MV-4-11 (cell line): ENCODE measurements around the gene FNDC10.
A peak's percentile ranks its signal among the peaks of the same experiment; 100 is the strongest.

Source experiments
- DNase-seq: peaks from one replicate; lab custom pipeline; 2025; lab: John Stamatoyannopoulos, UW

The FNDC10 gene

DNA sequence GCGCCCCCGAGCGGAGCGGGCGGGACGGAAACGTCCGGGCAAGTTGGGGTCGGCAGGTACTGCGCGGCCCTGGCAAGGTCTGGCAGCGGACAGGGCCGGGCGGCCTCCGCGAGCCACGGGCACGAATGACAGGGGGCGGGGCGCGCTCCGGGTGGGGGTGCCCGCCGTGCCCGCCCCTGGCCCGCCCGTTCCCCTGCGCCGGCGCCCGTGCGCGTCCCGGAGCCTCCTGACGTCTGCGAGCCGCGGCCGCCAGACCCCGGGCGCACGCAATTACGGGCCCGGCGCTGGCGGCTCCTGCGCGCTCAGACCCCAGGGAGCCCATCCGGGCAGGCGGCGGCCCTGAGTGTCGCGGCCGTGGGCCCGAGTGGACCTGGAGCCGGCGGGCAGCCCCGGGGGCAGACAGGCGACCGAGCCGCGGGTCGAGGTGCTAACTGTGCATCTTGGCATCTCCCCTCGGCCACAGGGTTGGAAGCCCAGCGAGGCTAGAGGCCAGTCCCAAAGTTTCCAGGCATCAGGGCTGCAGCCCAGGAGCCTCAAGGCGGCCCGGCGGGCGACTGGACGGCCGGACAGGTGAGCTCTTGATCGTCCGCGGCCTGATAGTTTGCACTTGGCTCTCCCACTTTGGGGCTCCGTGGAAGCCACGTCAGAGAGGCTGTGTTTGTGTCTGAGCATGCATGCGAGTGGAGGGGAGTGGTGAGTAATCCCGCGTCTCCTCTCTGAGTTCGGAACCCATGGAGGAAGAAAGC lies 16.3 kb upstream of the FNDC10 start:
- DNase-seq: no peak

DNA sequence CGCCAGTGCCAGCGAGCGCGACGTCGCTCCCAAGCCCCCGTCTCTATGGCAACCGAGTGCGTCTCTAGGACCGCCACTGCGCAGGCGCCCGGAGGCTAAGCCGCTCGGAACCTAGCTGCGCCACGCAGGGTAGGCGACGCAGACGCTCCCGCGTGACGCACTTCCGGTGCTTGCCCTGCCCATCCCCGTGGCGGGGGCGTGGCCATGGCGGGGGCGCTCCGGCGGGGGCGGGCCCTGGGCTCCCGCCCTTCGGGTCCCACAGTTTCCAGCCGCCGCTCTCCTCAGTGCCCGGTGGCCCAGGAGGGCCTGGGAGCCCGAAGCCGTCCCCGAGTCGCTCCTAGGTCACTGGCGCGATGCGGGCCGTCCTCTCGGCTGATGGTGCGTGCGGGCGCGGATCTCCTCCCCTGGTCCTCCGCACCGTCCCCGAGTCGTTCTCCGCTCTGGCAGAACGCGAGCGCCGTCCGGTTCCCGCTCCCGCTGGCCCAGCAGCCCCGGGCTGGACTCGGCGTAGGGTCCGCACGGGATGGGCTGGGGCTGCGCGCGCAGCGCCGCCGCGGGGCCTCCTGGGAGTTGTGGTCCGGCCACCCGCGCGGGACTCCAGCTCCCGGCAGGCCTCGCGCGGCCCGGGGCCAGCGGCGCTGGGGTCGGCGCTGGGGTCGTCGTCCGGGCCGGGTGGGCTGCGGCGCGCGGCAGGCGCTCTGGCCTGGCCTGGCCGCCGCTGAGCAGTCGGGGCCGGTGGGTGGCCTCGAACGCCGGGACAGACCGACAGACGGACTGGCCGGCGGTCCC lies 15.5 kb upstream of the FNDC10 start, which contains the start of gene MIB2:
Gene MIB2, plus strand, starts transcription at position 245 of the 789 bp plus-strand sequence. CDS start 7,953 bp downstream, outside the sequence.
- DNase-seq: peak; percentile 97

DNA sequence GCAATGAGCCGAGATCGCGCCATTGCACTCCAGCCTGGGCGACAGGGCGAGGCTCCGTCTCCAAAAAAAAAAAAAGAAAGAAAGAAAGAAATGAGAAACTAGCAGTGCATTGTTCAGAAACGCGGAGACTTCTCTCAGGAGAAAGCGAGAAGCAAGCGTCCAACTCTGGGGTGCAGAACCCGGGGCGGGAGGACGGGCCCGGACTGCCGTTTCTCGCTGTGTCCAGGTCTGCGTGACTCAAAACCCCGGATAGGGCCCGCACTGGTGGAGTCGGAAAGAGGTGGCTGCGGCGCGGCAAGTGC lies 15.0 kb upstream of the FNDC10 start:
- no peak for DNase-seq

DNA sequence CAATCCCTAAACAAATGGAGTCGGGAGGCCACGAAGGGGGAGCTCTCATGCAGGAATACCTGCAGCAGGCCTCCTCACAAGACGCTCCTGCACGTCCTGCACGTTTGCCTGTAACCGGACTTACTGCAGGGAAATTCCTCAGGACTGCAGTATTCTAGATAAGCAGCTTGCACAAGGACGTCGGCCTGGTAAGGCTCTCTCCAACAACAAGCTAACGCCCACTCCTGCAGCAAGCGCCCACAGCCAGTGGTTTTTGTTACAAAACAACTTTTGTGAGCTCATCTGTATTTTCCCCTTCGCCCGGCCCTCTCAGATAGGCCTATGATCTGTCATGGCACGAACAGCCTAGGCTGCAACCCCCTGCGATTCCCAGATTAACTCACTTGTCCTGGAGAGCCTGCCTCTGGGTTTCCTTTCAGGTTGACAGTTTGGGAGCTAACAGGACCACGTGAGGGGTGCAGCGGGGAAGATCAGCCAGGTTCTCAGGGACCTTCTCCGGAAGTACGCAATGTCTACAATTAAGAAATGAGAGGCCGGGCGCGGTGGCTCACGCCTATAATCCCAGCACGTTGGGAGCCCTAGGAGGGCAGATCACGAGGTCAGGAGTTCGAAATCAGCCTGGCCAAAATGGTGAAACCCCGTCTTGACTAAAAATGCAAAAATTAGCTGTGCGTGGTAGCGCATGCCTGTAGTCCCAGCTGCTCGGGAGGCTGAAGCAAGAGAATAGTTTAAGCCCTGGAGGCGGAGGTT lies 14.4 kb upstream of the FNDC10 start:
- DNase-seq: peak; percentile 84

DNA sequence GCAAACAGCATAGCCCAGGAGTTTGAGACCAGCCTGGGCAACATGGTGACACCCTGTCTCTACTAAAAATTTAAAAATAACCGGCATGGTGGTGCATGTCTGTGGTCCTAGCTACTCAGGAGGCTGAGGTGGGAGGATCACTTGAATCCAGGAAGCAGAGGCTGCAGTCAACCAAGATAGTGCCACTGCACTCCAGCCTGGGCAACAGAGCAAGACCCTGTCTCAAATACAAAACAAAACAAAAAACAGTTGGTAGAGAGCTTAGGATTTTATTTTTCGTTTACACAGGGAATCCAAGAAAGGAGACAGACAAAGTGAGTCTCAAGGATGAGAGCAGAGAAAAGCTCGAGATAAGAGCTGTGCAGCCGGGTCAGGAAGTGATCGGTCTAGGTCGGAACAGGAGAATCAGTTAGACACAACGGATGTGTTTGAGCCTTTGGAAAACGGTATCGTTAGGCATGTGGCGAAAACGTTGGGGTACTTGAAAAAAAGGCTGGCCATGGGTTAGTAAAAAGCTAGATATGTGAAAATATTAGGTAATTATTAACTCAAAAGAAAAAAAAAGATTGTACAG lies 13.7 kb upstream of the FNDC10 start:
- no peak for DNase-seq

DNA sequence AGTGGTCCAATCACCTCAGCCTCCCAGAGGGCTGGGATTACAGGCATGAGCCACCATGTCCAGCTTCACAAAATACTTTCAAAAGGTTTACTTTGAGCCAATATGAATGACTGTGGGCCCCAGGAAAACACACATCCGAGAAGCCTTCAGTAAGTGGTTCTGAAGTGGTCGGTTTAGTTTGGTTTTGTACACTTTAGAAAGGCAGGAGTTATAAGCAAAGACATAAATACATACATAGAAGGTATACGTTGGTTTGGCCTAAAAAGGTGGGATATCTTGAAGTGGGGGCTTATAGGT lies 12.1 kb upstream of the FNDC10 start:
- no peak for DNase-seq

DNA sequence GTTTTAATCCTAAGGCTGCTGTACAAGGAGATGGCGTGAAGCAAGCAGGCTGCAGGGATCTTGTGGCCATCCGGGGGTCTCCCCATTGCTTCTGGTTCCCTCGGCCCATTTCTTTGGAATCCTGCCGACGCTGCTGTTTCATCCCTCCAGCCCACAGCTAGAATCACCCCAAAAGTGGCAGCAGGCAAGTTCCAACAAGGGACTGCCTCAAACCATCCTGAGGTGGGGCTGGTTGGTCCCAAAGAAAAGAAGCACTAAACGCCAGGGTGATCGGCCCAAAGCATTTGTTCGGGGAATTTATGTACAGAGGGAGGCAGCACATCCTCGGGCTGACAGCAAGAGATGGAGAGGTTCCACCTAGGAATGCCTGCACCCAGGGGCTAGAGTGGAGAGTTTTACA lies 10.9 kb upstream of the FNDC10 start:
- DNase-seq: no peak

DNA sequence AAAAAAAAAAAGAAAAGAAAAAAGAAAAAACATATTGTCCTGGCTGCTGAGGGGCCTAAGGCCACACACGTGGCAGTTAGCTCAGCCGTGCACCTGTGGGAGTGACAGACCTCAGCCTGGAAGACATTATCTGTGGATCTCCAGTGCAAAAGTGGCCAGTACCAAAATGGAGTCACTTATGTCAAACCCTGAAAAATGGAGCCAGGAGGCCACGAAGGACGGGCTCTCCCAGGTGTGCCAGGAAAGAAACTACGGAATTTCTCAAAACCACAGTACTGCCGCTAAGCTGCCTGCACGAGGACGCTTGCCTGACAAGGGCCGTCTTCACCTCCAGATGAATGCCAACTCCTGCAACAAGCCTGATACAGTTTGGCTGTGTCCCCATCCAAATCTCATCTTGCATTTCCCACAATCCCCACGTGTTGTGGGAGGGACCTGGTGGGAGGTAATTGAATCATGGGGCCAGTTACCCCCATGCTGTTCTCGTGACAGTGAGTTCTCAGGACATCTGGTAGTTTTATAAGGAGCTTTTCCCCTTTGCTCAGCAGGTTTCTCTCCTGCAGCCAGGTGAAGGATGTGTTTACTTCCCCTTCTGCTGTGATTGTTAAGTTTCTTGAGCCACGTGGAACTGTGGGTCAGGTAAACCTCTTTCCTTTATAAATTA lies 10.0 kb upstream of the FNDC10 start:
- no peak for DNase-seq

DNA sequence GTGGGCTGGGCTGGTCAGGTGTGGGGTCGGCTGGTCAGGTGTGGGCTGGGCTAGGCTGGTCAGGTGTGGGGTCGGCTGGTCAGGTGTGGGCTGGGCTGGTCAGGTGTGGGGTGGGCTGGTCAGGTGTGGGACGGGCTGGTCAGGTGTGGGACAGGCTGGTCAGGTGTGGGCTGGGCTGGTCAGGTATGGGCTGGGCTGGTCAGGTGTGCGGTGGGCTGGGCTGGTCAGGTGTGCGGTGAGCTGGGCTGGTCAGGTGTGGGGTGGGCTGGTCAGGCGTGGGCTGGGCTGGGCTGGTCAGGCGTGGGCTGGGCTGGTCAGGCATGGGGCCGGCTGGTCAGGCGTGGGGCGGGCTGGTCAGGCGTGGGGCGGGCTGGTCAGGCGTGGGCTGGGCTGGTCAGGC lies 6.3 kb upstream of the FNDC10 start:
- no peak for DNase-seq

DNA sequence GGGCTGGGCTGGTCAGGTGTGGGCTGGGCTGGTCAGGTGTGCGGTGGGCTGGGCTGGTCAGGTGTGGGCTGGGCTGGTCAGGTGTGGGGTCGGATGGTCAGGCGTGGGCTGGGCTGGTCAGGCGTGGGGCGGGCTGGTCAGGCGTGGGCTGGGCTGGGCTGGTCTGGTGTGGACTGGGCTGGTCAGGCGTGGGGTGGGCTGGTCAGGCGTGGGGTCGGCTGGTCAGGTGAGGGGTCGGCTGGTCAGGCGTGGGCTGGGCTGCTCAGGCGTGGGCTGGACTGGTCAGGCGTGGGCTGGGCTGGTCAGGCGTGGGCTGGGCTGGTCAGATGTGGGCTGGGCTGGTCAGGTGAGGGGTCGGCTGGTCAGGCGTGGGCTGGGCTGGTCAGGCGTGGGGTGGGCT lies 5.8 kb upstream of the FNDC10 start:
- no peak for DNase-seq

DNA sequence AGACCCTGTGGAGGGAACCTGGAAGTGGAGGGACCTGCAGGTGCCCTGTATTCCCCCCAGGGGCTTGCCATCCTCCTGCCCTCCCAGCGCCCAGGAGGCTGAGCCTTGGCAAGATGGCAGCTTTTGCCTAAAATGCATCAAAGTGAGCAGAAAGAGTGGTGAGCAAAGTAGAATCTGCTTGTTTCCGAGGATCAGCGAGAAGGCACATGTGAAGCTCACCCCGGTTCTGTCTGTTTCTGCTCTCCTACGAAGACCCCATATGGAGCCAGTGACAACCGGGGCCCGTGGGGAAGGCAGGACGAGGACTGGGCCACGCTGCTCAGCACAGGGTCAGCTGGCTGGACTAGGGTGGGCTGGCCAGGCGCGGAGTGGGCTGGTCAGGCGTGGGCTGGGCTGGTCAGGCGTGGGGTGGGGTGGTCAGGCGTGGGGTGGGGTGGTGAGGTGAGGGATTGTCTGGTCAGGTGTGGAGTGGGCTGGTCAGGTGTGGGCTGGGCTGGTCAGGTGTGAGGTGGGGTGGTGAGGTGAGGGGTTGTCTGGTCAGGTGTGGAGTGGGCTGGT lies 5.2 kb upstream of the FNDC10 start:
- DNase-seq: no peak

DNA sequence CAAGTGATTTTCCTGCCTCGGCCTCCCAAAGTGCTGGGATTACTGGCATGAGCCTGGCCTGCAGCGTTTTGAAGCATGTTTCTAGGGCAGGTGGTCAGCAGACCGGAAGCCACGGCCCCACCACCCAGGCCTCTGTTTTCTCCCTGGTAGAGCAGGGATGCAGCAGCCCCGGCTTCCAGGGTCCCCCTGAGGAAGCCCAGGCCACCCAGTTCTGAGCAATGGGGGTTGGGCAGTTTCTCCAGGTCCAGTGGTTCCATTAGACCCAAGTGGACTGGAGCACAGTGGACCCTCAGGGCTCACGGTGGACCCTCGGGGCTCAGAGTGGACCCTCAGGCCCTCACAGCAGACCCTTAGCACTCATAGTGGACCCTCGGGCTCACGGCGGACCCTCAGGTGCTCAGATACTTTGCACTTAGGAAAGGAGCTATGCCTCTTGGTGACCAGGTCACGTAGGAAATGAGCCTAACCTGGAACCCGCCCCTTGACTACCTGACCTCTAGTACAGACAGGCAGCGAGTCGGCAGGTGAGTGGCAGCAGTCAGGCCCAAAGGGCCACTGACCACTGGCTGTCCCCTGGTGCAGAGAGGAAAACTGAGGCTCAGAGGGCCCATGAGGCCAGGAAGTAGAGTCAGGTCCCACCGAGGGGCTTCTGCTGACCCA lies 4.6 kb upstream of the FNDC10 start:
- no peak for DNase-seq

DNA sequence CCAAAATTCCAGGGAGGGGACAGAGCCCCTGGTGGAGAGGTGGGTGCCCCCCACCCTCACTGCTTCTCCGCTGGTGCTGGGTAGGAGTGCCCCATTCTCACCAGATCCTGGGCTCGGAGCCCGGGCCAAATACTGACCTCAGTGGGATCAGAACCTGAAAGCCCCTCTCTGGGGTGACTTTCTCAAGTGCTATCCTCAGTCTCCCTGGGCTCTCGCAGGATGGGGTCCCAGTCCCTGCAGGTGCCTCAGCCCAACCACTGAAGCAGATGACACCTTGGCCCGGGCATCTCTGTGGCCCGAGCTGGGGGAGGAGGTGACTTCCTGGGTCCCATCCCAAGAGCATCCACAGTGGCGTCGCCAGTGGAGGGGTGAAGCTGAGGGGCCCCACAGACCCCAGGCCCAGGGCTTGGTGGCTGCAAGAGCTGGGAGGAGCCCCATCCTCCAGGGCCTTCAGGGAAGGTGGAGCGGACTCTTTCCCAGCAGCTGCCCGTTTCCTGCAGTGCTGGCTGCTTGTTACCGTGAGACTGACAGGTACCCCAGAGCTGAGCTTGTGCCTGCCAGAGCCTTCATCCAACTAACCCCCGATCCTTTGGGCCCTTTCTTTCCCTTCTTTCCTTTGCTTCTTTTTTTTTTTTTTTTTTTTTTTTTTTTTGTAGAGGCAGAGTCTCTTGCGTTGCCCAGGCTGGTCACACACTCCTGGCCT lies 3.9 kb upstream of the FNDC10 start:
- DNase-seq: no peak

DNA sequence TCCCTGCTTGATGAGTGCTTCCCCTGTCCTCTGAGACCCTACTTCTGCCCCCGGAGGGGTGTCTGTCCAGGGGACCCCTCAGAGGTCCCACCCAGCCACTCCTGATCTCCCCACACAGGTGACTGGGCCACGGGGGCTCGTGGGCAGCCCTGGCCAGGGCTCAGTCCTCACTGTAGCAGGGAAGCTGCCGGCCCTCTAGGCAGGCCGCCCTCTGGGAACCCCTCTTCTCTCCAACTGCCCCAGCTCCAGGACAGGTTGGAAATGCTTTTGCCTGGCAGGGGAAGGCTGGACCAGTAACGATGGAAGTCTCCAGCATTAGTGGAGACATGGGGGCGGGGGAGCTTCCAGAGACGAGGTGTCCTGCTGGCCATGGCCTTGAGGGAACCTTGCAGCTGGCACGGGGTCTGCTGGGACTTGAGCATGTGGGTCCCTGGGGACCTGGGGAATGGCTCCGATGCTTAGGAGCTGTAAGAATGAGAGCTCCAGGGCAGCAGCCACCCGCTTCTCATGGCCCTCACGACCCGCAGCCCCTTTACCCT lies 3.1 kb upstream of the FNDC10 start:
- no peak for DNase-seq

DNA sequence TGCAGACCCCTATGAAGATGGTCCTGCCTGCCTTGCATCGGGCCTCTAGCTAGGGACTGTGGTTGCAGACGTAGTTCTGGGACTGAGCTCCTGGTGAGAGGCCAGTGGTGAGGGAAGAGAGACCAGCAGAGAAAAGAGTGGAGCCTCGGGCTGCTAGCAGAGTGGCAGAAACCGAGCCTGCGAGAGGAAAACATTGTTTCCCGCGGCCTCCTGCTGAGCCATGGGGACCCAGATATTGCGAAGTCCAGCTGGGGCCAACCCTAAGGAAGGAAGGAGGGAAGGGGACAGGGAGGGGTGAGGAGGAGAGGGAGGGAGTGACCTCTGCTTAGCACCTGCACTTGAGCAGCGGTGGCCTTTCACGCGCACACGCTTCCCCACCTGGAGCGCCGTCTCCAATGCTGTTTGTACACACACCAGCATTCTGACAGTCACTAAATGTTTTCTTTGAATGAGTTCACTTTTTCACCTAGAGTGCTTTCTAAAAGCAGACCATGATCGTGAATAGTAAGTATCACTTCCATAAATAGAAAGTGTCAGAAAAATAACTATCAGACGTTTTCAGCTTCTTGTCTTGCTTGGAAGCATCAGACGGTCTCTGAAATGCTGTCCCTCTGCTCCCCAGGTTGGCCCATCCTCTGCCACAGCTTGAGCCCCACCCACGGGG lies 2.5 kb upstream of the FNDC10 start:
- DNase-seq: no peak

DNA sequence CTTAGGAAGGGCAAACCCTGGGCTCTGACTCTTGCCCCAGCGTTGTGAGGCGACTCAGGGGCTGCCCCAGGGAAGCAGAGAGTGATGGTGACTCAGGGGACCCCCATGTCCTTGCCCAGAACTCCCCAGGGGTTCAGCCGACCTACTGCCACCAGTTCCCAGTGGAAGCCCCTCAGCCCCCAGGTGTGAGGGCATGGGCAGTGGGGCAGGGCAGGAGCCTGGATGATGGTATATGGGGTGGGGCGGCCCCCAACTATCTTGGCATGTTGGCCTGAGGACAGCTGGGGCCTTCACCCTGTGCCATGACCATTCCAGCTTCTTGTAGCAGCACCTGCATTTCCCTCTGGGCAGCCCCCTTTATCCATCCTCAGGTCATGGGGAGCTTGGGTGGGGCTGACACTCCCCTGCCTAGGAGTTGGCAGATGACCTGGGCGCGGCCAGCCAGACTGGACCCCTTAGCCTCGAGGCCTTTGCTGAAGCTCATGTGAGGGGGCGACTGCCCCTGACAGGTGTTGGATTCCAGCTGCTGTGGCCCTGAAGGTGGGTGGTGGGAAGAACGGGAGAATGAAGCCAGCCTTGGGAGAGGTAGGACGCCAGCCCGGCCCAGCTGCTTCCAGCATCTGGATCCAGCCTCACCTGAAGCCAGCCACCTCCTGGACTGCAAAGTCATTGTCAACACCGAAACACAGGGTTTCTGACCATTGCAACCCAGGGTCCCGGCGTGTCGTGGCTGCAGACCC lies 1.8 kb upstream of the FNDC10 start:
- DNase-seq: no peak

DNA sequence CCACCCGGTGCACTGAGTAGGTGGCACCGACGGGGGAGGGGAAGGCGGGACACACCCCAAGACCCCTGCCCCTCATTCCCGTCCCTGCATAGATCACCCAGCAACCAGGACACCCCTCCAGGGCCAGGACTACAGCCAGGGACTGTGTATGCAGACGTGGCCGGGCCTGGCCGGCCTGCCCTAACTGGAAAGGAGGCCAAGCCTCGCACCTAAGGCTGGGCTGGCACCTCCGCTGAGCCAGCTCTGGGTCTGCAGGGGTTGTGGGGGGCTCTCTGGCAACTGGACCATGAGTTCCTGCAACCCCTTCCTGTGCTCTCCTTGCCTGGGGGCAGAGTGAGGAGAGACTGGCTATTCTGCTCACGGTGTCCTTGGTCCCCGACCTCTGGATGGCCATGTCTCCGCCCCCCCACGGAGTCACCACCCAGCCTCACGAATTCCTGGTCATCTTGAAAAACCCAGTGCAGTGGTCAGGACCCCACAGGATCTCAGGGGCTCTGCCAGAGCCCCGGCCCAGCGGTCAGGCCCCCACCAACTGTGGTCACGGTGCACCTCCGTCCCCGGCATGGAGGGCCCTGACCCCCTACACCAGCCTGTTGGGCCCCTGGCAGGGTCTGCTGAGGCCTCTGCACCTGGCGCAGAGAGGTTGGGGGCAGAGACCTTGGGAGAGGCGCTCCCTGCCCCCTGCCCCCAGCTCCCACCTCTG lies 1.1 kb upstream of the FNDC10 start:
- no peak for DNase-seq
